ENCODE measurements around the gene NDUFS6. TPM values are rescaled to one million over a fixed set of nuclear protein-coding genes. Genes with fewer than 3 reads are reported as not detected.

Gene NDUFS6
- total RNA-seq, 4 donors from 2014 or later: 54.7 to 66.4 (median 55.7) TPM

DNA sequence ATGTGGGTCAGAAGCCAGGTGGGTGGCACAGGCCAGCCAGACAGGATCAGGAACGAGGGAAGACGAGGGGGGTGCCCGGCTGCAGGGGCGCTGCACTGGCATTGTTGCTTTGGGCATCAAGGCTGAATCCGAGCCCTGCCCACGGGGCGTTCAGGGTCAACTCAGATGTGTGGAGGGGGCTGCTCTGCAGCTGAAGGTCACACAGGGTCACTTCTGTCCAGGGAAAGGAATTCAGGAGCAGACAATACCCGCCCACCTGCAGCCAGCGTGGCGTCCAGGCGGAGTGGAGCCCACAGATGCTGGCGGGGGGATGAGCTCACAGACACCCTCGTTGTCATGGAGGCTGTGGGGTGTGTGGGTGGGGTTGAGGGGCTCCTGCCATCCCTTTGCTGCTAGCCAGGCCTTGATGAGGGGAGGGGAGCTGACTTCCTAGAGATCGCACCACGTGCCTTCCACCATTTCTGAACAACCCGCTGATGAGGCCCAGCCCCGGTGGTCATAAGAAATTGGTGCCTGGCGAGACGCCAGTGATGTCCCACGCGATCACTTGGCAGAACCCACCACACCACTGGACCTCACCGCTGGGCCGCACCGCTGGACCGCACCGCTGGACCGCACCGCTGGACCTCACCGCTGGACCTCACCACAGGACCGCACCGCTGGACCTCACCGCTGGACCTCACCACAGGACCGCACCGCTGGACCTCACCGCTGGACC is 32.8 kb upstream of the NDUFS6 start:
- H3K27ac ChIP-seq (replicated peaks in 1 of 4): no peak overlapping the region
- intact Hi-C loops (cut with DNase I): no loop called here
- peaks cover 0 to 71% (median 0%) of the 10 kb centered on the region in 4 donors for H3K27me3 ChIP-seq
- no peak overlapping the region for H3K4me3 ChIP-seq
- no peak for DNase-seq (ENCODE audit: extremely low spot score)
- no peaks in the 10 kb centered on the region for H3K9me3 ChIP-seq
- H3K4me1 ChIP-seq: no peaks in the 10 kb centered on the region
- H3K36me3 ChIP-seq: no peaks in the 10 kb centered on the region
- 93% methylated on average over 17 of the region's 35 CpGs for WGBS
- TF ChIP-seq, protein P1, sequence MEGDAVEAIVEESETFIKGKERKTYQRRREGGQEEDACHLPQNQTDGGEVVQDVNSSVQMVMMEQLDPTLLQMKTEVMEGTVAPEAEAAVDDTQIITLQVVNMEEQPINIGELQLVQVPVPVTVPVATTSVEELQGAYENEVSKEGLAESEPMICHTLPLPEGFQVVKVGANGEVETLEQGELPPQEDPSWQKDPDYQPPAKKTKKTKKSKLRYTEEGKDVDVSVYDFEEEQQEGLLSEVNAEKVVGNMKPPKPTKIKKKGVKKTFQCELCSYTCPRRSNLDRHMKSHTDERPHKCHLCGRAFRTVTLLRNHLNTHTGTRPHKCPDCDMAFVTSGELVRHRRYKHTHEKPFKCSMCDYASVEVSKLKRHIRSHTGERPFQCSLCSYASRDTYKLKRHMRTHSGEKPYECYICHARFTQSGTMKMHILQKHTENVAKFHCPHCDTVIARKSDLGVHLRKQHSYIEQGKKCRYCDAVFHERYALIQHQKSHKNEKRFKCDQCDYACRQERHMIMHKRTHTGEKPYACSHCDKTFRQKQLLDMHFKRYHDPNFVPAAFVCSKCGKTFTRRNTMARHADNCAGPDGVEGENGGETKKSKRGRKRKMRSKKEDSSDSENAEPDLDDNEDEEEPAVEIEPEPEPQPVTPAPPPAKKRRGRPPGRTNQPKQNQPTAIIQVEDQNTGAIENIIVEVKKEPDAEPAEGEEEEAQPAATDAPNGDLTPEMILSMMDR (IDR thresholded peaks at IDR 0.05): no peak
- TF ChIP-seq POLR2A (IDR thresholded peaks at IDR 0.05; ENCODE audit: low read depth) (no peak), EP300 (IDR thresholded peaks at IDR 0.05) (no peak)

DNA sequence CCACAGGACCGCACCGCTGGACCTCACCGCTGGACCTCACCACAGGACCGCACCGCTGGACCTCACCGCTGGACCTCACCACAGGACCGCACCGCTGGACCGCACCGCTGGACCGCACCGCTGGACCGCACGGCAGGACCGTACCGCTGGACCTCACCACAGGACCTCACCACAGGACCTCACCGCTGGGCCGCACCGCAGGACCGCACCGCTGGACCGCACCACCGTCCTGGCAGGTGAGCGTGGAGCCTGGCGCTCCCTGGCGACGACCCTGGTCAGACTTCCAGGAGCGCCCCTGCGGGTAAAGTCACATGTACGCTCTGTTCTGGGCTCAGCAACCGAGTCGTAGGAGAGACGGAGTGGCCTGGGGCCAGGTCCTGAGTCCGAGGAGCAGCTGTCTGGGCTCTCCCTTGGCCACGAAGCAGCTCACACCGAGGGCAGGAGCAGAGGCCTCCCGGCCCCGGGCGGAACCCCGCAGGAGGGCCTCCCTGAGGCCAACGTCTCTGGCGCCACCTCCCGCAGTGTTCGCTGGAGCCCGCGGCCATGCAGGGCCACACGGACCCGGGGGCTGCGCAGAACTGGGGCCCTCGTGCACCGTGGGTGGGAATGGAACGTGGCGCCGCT is 32.1 kb upstream of the NDUFS6 start:
- intact Hi-C loops (cut with DNase I): no loop called here

DNA sequence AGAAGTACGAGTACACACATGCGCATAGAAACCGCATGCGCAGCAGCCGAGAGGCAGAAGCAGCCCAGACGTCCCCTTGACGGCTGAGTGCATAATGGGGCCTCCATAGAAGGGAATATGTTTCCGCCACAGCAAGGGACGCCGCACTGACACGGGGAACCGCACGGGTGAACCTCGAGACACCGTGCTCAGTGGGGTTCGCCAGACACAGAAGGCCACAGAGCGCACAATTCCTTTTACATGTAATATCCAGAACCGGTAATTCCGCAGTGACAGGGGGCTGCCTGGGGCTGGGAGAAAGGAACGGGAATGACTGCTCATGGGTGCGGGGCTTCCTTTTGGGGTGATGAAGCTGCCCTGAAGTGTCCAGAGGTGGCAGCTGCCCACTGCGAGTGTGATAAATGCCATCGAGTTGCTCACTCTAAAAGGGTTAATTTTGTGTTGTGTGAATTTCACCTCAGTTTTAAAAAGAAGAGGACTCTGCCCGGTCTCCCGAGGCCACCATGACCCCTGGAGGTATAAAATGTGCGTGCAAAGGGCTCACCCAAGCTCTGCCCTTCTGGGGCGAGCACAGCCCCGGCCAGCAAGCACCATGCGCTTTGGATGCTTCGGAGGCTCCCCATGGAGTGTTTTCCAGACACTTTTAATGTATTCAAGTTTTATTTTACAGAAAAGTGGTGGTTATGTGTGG is 31.3 kb upstream of the NDUFS6 start:
- intact Hi-C loops (cut with DNase I): no loop called here
- DNase-seq (ENCODE audit: extremely low spot score): no peak
- H3K36me3 ChIP-seq: no peaks in the 10 kb centered on the region
- H3K4me1 ChIP-seq: no peaks in the 10 kb centered on the region
- no peak overlapping the region for H3K4me3 ChIP-seq
- peaks cover 0 to 60% (median 0%) of the 10 kb centered on the region in 4 donors for H3K27me3 ChIP-seq
- WGBS: 84% methylated on average over 30 of the region's 30 CpGs
- no peak for TF ChIP-seq POLR2AphosphoS5 (IDR thresholded peaks at IDR 0.05)
- TF ChIP-seq, protein P1 (IDR thresholded peaks at IDR 0.05): no peak
- TF ChIP-seq EP300 (IDR thresholded peaks at IDR 0.05): no peak
- no peak for TF ChIP-seq POLR2A (IDR thresholded peaks at IDR 0.05; ENCODE audit: low read depth)
- H3K9me3 ChIP-seq: peaks cover 0 to 3% (median 1%) of the 10 kb centered on the region in 4 donors
- H3K27ac ChIP-seq (replicated peaks in 1 of 4): no peak overlapping the region

More for the DNA sequence above, 32.1 kb upstream of the NDUFS6 start:
- Histone ChIP-seq H3K27me3 (peaks cover 0 to 68% (median 0%) of the 10 kb centered on the region in 4 donors), H3K36me3 (no peaks in the 10 kb centered on the region), H3K9me3 (peaks cover 0 to 3% (median 0%) of the 10 kb centered on the region in 4 donors), H3K4me3 (no peak overlapping the region), H3K27ac (replicated peaks in 1 of 4) (no peak overlapping the region), H3K4me1 (no peaks in the 10 kb centered on the region)
- DNase-seq (ENCODE audit: extremely low spot score): no peak
- TF ChIP-seq, protein P1 (IDR thresholded peaks at IDR 0.05): no peak
- 95% methylated on average over 11 of the region's 54 CpGs for WGBS

DNA sequence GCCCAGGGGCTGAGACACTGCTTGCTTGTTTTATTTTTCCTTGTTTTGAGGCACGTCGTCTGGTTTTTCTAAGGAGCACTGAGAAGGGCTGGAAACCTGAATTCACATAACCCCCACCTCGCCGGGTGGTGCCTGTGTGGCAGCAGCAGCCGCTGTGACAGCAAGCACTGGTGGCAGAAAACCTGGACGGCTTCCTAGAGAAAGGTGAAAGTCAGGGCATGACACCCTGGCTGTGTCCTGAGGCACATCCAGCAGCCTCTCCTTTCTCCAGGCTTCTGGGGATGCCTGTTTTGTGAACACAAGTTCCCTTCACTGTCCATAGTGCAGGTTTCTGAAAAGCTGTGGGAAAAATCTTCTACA is 30.8 kb upstream of the NDUFS6 start:
- Histone ChIP-seq H3K4me3 (no peak overlapping the region), H3K9me3 (peaks cover 0 to 8% (median 2%) of the 10 kb centered on the region in 4 donors), H3K27ac (replicated peaks in 1 of 4) (no peak overlapping the region), H3K27me3 (peaks cover 0 to 55% (median 0%) of the 10 kb centered on the region in 4 donors), H3K4me1 (no peaks in the 10 kb centered on the region), H3K36me3 (no peaks in the 10 kb centered on the region)
- TF ChIP-seq EP300 (IDR thresholded peaks at IDR 0.05): no peak
- TF ChIP-seq POLR2A (IDR thresholded peaks at IDR 0.05; ENCODE audit: low read depth): no peak
- TF ChIP-seq POLR2AphosphoS5 (IDR thresholded peaks at IDR 0.05): no peak
- TF ChIP-seq, protein P1 (IDR thresholded peaks at IDR 0.05): no peak
- WGBS: 68% methylated on average over 6 of the region's 6 CpGs
- intact Hi-C loops (cut with DNase I): no loop called here
- no peak for DNase-seq (ENCODE audit: extremely low spot score)

Data from esophagus muscularis mucosa (tissue), 4 donors.